ENCODE results near the gene SMARCA2.

Gene SMARCA2

GRCh38 chr9:1982074-1982473 is 33.1 kb upstream of the SMARCA2 start:
- no peaks in the 10 kb centered on the region for H3K9me2 ChIP-seq (replicated peaks; ENCODE audit: insufficient read depth, low read length)
- H4K20me1 ChIP-seq (ENCODE audit: insufficient read depth, low read length): no peaks in the 10 kb centered on the region
- TF ChIP-seq EZH2phosphoT487 (IDR thresholded peaks at IDR 0.05; ENCODE audit: low read length) (no peak), CTCF (IDR thresholded peaks at IDR 0.05; ENCODE audit: low read length) (no peak), EZH2 (optimal IDR thresholded peaks at IDR 0.05; ENCODE audit: low read depth, low read length) (no peak)
- no peak overlapping the region for H3K27ac ChIP-seq (ENCODE audit: low read length)
- H2AFZ ChIP-seq (ENCODE audit: low read length): no peak overlapping the region
- no peak overlapping the region for H3K4me2 ChIP-seq (ENCODE audit: low read depth, low read length)
- no peaks in the 10 kb centered on the region for H3F3A ChIP-seq (ENCODE audit: insufficient read depth, low read length)
- peaks cover 16% of the 10 kb centered on the region for H3K4me1 ChIP-seq (ENCODE audit: low read length)
- H3K4me3 ChIP-seq (ENCODE audit: low read length): no peak overlapping the region
- H3K27me3 ChIP-seq (replicated peaks; ENCODE audit: insufficient read depth, low read length): no peaks in the 10 kb centered on the region
- H3K36me3 ChIP-seq (replicated peaks; ENCODE audit: insufficient read depth, low read length): no peaks in the 10 kb centered on the region
- no peaks in the 10 kb centered on the region for H3K9me3 ChIP-seq (replicated peaks; ENCODE audit: insufficient read depth, low read length)
- no peaks in the 10 kb centered on the region for H3K79me2 ChIP-seq (ENCODE audit: low read length)
- DNase-seq: no peak
- no peak overlapping the region for H3K9ac ChIP-seq (ENCODE audit: low read length)

GRCh38 chr9:1986341-1986740 is 28.8 kb upstream of the SMARCA2 start:
- H2AFZ ChIP-seq (ENCODE audit: low read length): no peak overlapping the region
- DNase-seq: no peak
- H3K9me2 ChIP-seq (replicated peaks; ENCODE audit: insufficient read depth, low read length): no peaks in the 10 kb centered on the region
- H4K20me1 ChIP-seq (ENCODE audit: insufficient read depth, low read length): no peaks in the 10 kb centered on the region
- no peak overlapping the region for H3K9ac ChIP-seq (ENCODE audit: low read length)
- no peak overlapping the region for H3K4me2 ChIP-seq (ENCODE audit: low read depth, low read length)
- H3K4me1 ChIP-seq (ENCODE audit: low read length): no peaks in the 10 kb centered on the region; the same call in 1 of the 2 replicates
- H3K4me3 ChIP-seq (ENCODE audit: low read length): no peak overlapping the region
- no peaks in the 10 kb centered on the region for H3K9me3 ChIP-seq (replicated peaks; ENCODE audit: insufficient read depth, low read length)
- no peaks in the 10 kb centered on the region for H3K27me3 ChIP-seq (replicated peaks; ENCODE audit: insufficient read depth, low read length)
- no peaks in the 10 kb centered on the region for H3K36me3 ChIP-seq (replicated peaks; ENCODE audit: insufficient read depth, low read length)
- no peak for TF ChIP-seq EZH2 (optimal IDR thresholded peaks at IDR 0.05; ENCODE audit: low read depth, low read length)
- no peak for TF ChIP-seq CTCF (IDR thresholded peaks at IDR 0.05; ENCODE audit: low read length)
- TF ChIP-seq EZH2phosphoT487 (IDR thresholded peaks at IDR 0.05; ENCODE audit: low read length): no peak
- H3K79me2 ChIP-seq (ENCODE audit: low read length): no peaks in the 10 kb centered on the region
- H3K27ac ChIP-seq (ENCODE audit: low read length): no peak overlapping the region
- no peaks in the 10 kb centered on the region for H3F3A ChIP-seq (ENCODE audit: insufficient read depth, low read length)

- Histone ChIP-seq H3K9ac (ENCODE audit: low read length) (no peak overlapping the region), H3F3A (ENCODE audit: insufficient read depth, low read length) (no peaks in the 10 kb centered on the region), H3K4me2 (ENCODE audit: low read depth, low read length) (no peak overlapping the region), H3K9me3 (replicated peaks; ENCODE audit: insufficient read depth, low read length) (no peaks in the 10 kb centered on the region), H3K4me3 (ENCODE audit: low read length) (no peak overlapping the region), H2AFZ (ENCODE audit: low read length) (no peak overlapping the region), H3K27ac (ENCODE audit: low read length) (no peak overlapping the region), H3K9me2 (replicated peaks; ENCODE audit: insufficient read depth, low read length) (no peaks in the 10 kb centered on the region), H3K79me2 (ENCODE audit: low read length) (no peaks in the 10 kb centered on the region), H3K4me1 (ENCODE audit: low read length) (no peaks in the 10 kb centered on the region), H3K27me3 (replicated peaks; ENCODE audit: insufficient read depth, low read length) (no peaks in the 10 kb centered on the region), H4K20me1 (ENCODE audit: insufficient read depth, low read length) (no peaks in the 10 kb centered on the region), H3K36me3 (replicated peaks; ENCODE audit: insufficient read depth, low read length) (no peaks in the 10 kb centered on the region)
- TF ChIP-seq CTCF (IDR thresholded peaks at IDR 0.05; ENCODE audit: low read length): no peak
- TF ChIP-seq EZH2 (optimal IDR thresholded peaks at IDR 0.05; ENCODE audit: low read depth, low read length): no peak
- TF ChIP-seq EZH2phosphoT487 (IDR thresholded peaks at IDR 0.05; ENCODE audit: low read length): no peak
- DNase-seq: no peak
These were observed 25.6 kb upstream of the SMARCA2 start for GRCh38 chr9:1989500-1989899.

Data from MM.1S (cell line).